A673 (cell line): ENCODE measurements around the gene SV2C. TPM values are rescaled to one million over a fixed set of nuclear protein-coding genes. Genes with fewer than 3 reads are reported as not detected.

ENCODE experiments used
- BruUV-seq: library from RNA; stranded (reverse); fragments of 400-500 nt; replicated peaks from 2 replicates; lab custom pipeline; 2021; lab: Mats Ljungman, UMichigan
- CTCF ChIA-PET: fragments of 300-600 bp; sonication (Branson Sonifier 250); formaldehyde crosslinking; loops from one replicate; lab custom pipeline; 2022; ENCODE audit warnings: antibody characterized with exemption; lab: Charles Lee
- POLR2A ChIA-PET: fragments of 300-600 bp; sonication (Branson Sonifier 250); formaldehyde crosslinking; loops from one replicate; lab custom pipeline; 2022; ENCODE audit warnings: antibody characterized with exemption; ENCODE audit not compliant: low non-redundant PET; lab: Charles Lee
- DNase-seq: peaks from one replicate; pipeline ENCODE4 v3.0.0-alpha.2; 2015; ENCODE audit warnings: low spot score
- H3K27ac ChIP-seq: fragments of 200-600 bp; sonication (generic); 2 replicates; pipeline ENCODE4 v1.5.1; 2016; ENCODE audit warnings: mixed run types, low read depth, mild to moderate bottlenecking, mixed read lengths, antibody characterized with exemption, low read length; ENCODE audit not compliant: poor library complexity, severe bottlenecking
- H3K27me3 ChIP-seq: fragments of 200-600 bp; sonication (generic); replicated peaks from 2 replicates; pipeline ENCODE4 v1.6.1; 2017; ENCODE audit warnings: mixed run types, low read depth, mild to moderate bottlenecking, mixed read lengths, antibody characterized with exemption, low read length; ENCODE audit not compliant: insufficient read depth, poor library complexity
- H3K36me3 ChIP-seq: fragments of 200-600 bp; sonication (generic); 2 replicates; pipeline ENCODE4 v1.6.1; 2016; ENCODE audit warnings: mixed run types, mild to moderate bottlenecking, mixed read lengths, antibody characterized with exemption, low read length; ENCODE audit not compliant: insufficient read depth, poor library complexity, severe bottlenecking
- H3K4me1 ChIP-seq: fragments of 200-600 bp; sonication (generic); 2 replicates; pipeline ENCODE4 v1.6.1; 2017; ENCODE audit warnings: mixed run types, mild to moderate bottlenecking, mixed read lengths, antibody characterized with exemption, low read length; ENCODE audit not compliant: insufficient read depth, poor library complexity, severe bottlenecking
- H3K4me3 ChIP-seq: fragments of 200-600 bp; sonication (generic); 2 replicates; pipeline ENCODE4 v1.5.1; 2016; ENCODE audit warnings: low read depth, mixed run types, mild to moderate bottlenecking, mixed read lengths, low read length; ENCODE audit not compliant: poor library complexity, severe bottlenecking
- H3K9me3 ChIP-seq: fragments of 200-600 bp; sonication (generic); 2 replicates; pipeline ENCODE4 v1.6.1; 2016; ENCODE audit warnings: mixed run types, low read depth, mild to moderate bottlenecking, mixed read lengths, antibody characterized with exemption, low read length; ENCODE audit not compliant: poor library complexity, severe bottlenecking
- CTCF ChIP-seq: fragments of 300-800, 200-600 bp; sonication (generic); conservative IDR thresholded peaks from 2 replicates; pipeline ENCODE4 v1.5.1; 2017; ENCODE audit warnings: low read depth, mild to moderate bottlenecking, antibody characterized with exemption, low read length, moderate library complexity, mixed read lengths
- EZH2 ChIP-seq: fragments of 200-600 bp; sonication (generic); IDR thresholded peaks from 2 replicates; pipeline ENCODE4 v1.6.1; 2017; ENCODE audit warnings: borderline replicate concordance, low read depth, mild to moderate bottlenecking, mixed read lengths, antibody characterized with exemption, low read length; ENCODE audit not compliant: poor library complexity, severe bottlenecking
- intact Hi-C: fragments of 100-400 bp; cut with micrococcal nuclease; formaldehyde crosslinking; loops from one replicate; pipeline ENCODE4 v1.10.0; 2022; ENCODE audit not compliant: unreplicated experiment
- total RNA-seq: library from RNA; stranded (reverse); gene quantifications from 2 replicates; pipeline ENCODE4 v1.2.3, GENCODE V29; 2021

Gene SV2C
- total RNA-seq, 1 experiment from 2014 or later, result 3.1 TPM

- no TSS peak for BruUV-seq
- peak overlapping the region; percentile 89 for H3K4me3 ChIP-seq
- H3K27ac ChIP-seq, result peak overlapping the region; percentile 87
- H3K36me3 ChIP-seq, result no peaks in the 10 kb centered on the region
- peak; percentile 78 for DNase-seq
- CTCF ChIA-PET, result interaction anchor here (0.9 to 2.9 kb wide), 2 partner anchors 19 to 181 kb away, joined by 6 to 18 read pairs; no protein-coding TSS in a partner anchor
- no peaks in the 10 kb centered on the region for H3K27me3 ChIP-seq
- peaks cover 25% of the 10 kb centered on the region for H3K4me1 ChIP-seq
- TF ChIP-seq CTCF, result no peak
- no peak for TF ChIP-seq EZH2
- H3K9me3 ChIP-seq, result no peaks in the 10 kb centered on the region
- POLR2A ChIA-PET, result no interaction called here
- intact Hi-C loops, result loop anchor here (10.0 kb wide), 1 partner anchor 372 kb away; no protein-coding TSS in a partner anchor
Measured at GRCh38 chr5:76402251-76402885, 319.2 kb downstream of the SV2C start.

- peak; percentile 90 for DNase-seq
- H3K36me3 ChIP-seq, result no peaks in the 10 kb centered on the region
- H3K4me3 ChIP-seq, result peak within 1 kb of the TSS; percentile 89
- H3K9me3 ChIP-seq, result no peaks in the 10 kb centered on the region
- ChIA-PET CTCF (interaction anchor here (0.6 to 2.9 kb wide), 8 partner anchors 19 to 371 kb away, joined by 3 to 20 read pairs (median 5); no protein-coding TSS in a partner anchor), POLR2A (no interaction called here)
- H3K4me1 ChIP-seq, result peaks cover 25% of the 10 kb centered on the region
- H3K27me3 ChIP-seq, result no peaks in the 10 kb centered on the region
- peak; percentile 85 for TF ChIP-seq CTCF
- no peak for TF ChIP-seq EZH2
- H3K27ac ChIP-seq, result peak within 1 kb of the TSS; percentile 87
- intact Hi-C loops, result loop anchor here (1.0 to 10.0 kb wide), 2 partner anchors 141 to 372 kb away; no protein-coding TSS in a partner anchor
- no TSS peak for BruUV-seq
Measured at GRCh38 chr5:76402886-76403765, 319.9 kb downstream of the SV2C start, which contains the start of gene IQGAP2. Gene IQGAP2 (plus strand): TSS chr5:76403285. CDS start chr5:76403546, 261 bp downstream.
